T-helper 22 cell (primary cell): ENCODE data around the gene HRCT1.

Experiments used
- DNase-seq: peaks from one replicate; pipeline ENCODE4 v3.0.0-alpha.2; 2020; ENCODE audit warnings: low read depth

Gene HRCT1

GRCh38 chr9:35944841-35945240 lies 38.8 kb downstream of the HRCT1 start:
- DNase-seq: no peak

DNA sequence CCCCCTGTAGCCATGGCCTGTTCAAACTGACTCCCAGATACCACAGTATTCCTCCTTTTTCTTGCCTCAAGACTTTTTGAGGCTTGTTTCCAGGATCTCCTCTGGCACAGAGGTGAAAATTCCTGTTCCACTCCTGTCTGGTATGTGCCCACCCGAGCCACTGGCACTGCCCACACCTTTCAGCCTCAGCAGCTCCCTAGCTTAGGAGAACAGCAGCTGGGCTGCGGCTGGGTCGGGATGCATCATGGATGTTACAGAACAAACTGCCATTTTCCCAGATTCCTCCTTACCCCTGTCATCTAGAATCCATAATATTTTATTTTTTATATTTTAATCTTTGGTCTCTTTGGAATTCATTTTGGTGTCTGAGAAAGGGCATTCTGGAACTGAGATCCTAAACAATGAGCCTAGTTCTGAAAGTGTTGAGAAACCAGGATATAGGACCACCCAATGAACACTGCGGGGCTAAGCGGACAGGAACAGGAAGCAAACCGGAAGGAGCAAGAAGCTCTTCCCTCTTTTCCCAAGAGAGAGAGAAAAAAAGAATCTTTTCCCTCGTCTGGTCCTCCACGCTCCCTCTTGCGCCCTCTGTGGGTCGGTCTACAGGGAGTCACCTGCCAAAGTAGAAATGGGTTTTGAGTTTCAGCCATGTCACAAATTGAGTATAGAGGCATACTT lies 39.5 kb downstream of the HRCT1 start:
- DNase-seq: peak; percentile 16

- DNase-seq: no peak
Measured at GRCh38 chr9:35948451-35948850, 42.4 kb downstream of the HRCT1 start.

GRCh38 chr9:35948901-35949318 lies 42.9 kb downstream of the HRCT1 start:
- no peak for DNase-seq

DNA sequence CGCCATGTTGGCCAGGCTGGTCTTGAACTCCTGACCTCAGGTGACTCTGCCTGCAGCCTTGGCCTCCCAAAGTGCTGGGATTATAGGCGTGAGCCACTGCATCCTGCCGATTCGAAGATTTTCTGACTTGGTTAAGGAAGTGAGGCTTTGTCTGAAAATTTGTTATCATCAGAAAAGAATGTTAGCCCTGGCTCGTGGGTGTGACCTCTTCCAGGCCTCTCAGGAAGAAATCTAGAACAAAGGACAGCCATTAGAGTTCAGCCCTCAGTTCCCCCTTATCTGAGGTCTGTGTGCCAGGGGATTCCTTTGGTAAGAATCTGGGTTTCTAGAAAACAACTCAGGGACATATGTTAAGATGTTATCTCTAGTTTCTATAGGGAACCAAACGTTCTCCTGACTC lies 45.7 kb downstream of the HRCT1 start:
- DNase-seq: no peak

DNA sequence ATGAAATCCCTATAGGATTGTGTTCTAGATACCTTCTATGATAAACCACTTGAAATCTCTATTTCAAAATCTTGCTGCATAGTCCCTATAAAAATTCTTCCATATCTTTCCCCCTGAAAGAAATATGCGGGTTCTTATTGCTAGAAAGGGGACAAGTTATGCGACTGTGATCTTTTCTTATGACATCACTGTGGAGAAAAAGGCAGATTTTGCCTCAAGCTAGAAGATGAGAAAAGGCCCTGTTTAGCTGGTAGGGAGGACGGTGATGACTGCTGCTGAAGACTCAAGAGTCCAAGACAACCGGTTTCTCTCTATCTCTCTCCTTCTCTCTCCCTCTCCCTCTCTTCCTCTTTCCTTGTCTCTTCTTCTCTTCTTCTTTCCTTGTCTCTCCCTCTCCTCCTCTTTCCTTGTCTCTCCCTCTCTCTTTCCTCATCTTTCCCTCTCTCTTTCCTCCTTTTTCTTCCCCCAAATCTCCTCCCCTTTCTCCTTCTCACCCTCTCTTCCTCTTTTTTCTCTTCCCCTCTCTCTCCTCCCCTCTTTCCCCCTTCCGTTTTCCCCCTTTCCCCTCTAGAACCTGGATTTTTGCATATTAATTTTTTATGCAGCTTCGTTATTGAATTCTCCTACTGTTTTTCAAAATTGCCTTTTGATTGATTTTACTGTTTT lies 46.7 kb downstream of the HRCT1 start:
- no peak for DNase-seq

DNA sequence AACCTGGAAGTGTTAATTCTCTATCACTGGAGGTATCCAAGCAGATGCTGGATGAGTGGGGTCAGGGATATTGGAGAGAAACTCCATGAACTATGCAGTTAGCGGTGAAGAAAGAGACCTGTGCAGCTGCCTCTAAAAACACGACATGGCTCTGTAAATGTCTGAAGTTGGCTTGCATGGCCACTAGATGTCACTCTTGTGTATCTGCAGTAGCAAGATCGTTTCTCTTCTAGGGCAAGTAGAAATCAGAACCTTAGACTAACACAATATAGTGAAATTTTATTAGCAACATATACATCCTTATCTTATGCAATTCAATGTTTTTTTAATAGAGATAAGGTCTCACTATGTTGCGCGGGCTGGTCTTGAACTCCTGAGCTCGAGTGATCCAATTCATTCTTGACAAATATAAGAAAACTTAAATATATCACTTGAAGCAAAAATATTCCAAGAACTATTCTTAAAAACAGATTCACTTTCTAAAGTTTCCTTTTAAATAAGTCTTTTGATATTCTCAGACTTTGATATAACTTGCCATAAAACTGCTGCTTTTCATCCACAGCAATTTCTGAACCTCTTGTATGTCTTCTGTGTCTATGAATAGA lies 49.0 kb downstream of the HRCT1 start:
- DNase-seq: peak; percentile 14

- no peak for DNase-seq
Measured at GRCh38 chr9:35956651-35957050, 50.6 kb downstream of the HRCT1 start.
